Colonic mucosa (tissue), 4 donors: ENCODE data around the gene HAAO. TPM values are rescaled to one million over a fixed set of nuclear protein-coding genes. Genes with fewer than 3 reads are reported as not detected.

Source experiments
- DNase-seq: peaks from one replicate; pipeline ENCODE4 v3.0.0-alpha.2; 2020
- H3K27ac ChIP-seq: fragments of 200-600 bp; one replicate; pipeline ENCODE4 v1.8.0; 2021
- H3K27me3 ChIP-seq: fragments of 200-600 bp; one replicate; pipeline ENCODE4 v1.8.0; 2021
- H3K36me3 ChIP-seq: fragments of 200-600 bp; one replicate; pipeline ENCODE4 v1.8.0; 2021
- H3K4me1 ChIP-seq: fragments of 200-600 bp; one replicate; pipeline ENCODE4 v1.8.0; 2021; ENCODE audit warnings: mild to moderate bottlenecking
- H3K4me3 ChIP-seq: fragments of 200-600 bp; one replicate; pipeline ENCODE4 v1.8.0; 2021
- H3K9ac ChIP-seq, 2 donors: one replicate each; pipeline ENCODE4 v1.7.0; 2013; ENCODE audit warnings: control low read depth in 2 of 2, low read depth in 2 of 2, low read length in 2 of 2
- H3K9me3 ChIP-seq: fragments of 200-600 bp; one replicate; pipeline ENCODE4 v1.8.0; 2021
- CTCF ChIP-seq: fragments of 200-600 bp; IDR thresholded peaks from one replicate; pipeline ENCODE4 v1.8.0; 2022; ENCODE audit warnings: antibody characterized with exemption, mild to moderate bottlenecking
- intact Hi-C: fragments of 100-400 bp; cut with DNase I; formaldehyde crosslinking; loops from one replicate; pipeline ENCODE4 v1.14.1; 2022
- total RNA-seq, 2 donors: library from RNA; stranded (reverse); fragmentation: NEBNext Ultra II Directional in 1 of 2; extraction: Animal tissue kit (Norgen Biotek cat#: 25700) in 1 of 2; gene quantifications; one replicate each; pipeline ENCODE4 v1.2.1, GENCODE V29; 2021
- donor health status: healthy.
- donor health status: DM: no; HTN: no; CAD: no.
- donor health status: DM: no; HTN: no; CAD: no.

HAAO gene
- total RNA-seq, 2 donors from 2014 or later: 8.2 to 17.8 TPM

GRCh38 chr2:42787424-42787787 lies 5.0 kb downstream of the HAAO start:
- Histone ChIP-seq H3K27ac (no peak overlapping the region), H3K36me3 (no peaks in the 10 kb centered on the region), H3K9ac (no peak overlapping the region), H3K4me1 (no peaks in the 10 kb centered on the region), H3K9me3 (no peaks in the 10 kb centered on the region), H3K27me3 (no peaks in the 10 kb centered on the region), H3K4me3 (no peak overlapping the region)
- TF ChIP-seq CTCF: no peak
- DNase-seq: peak; percentile 13
- intact Hi-C loops: no loop called here

- Histone ChIP-seq H3K27ac (no peak overlapping the region), H3K36me3 (no peaks in the 10 kb centered on the region), H3K4me3 (no peak overlapping the region), H3K4me1 (no peaks in the 10 kb centered on the region), H3K27me3 (no peaks in the 10 kb centered on the region), H3K9me3 (no peaks in the 10 kb centered on the region), H3K9ac (no peak overlapping the region)
- intact Hi-C loops: no loop called here
- no peak for TF ChIP-seq CTCF
- no peak for DNase-seq
Observed at GRCh38 chr2:42786561-42787345, 5.6 kb downstream of the HAAO start.

- TF ChIP-seq CTCF: no peak
- Histone ChIP-seq H3K4me3 (no peak overlapping the region), H3K9me3 (no peaks in the 10 kb centered on the region), H3K36me3 (no peaks in the 10 kb centered on the region), H3K4me1 (no peaks in the 10 kb centered on the region), H3K27ac (no peak overlapping the region), H3K27me3 (no peaks in the 10 kb centered on the region), H3K9ac (peak overlapping the region in 1 of 2 donors; percentile 38)
- no peak for DNase-seq
- intact Hi-C loops: no loop called here
Observed at GRCh38 chr2:42784204-42784880, 8.0 kb downstream of the HAAO start.

- TF ChIP-seq CTCF: no peak
- Histone ChIP-seq H3K9ac (no peak overlapping the region), H3K27ac (no peak overlapping the region), H3K4me3 (no peak overlapping the region), H3K9me3 (no peaks in the 10 kb centered on the region), H3K4me1 (no peaks in the 10 kb centered on the region), H3K27me3 (no peaks in the 10 kb centered on the region), H3K36me3 (no peaks in the 10 kb centered on the region)
- intact Hi-C loops: no loop called here
- DNase-seq: peak; percentile 13
Observed at GRCh38 chr2:42783511-42783910, 8.9 kb downstream of the HAAO start.

GRCh38 chr2:42781181-42781580 lies 11.2 kb downstream of the HAAO start:
- Histone ChIP-seq H3K36me3 (no peaks in the 10 kb centered on the region), H3K4me3 (no peak overlapping the region), H3K9me3 (no peaks in the 10 kb centered on the region), H3K27me3 (no peaks in the 10 kb centered on the region), H3K9ac (no peak overlapping the region), H3K4me1 (no peaks in the 10 kb centered on the region), H3K27ac (peak overlapping the region; percentile 47)
- intact Hi-C loops: no loop called here
- TF ChIP-seq CTCF: no peak
- DNase-seq: peak; percentile 33
